Activated naive CD4-positive, alpha-beta T cell treated with anti-CD3 and anti-CD28 coated beads, Interleukin-2, amount 50 U/mL, for 72 hours (primary cell): ENCODE measurements around the gene SULT4A1. TPM values are rescaled to one million over a fixed set of nuclear protein-coding genes. Genes with fewer than 3 reads are reported as not detected.

Source experiments
- ATAC-seq, 2 donors: fragments of 150-1000 bp; cut with Tn5 transposase; 2 replicates each; pipeline ENCODE4 v1.10.0; 2021; ENCODE audit warnings: mild to moderate bottlenecking in 2 of 2, moderate library complexity in 2 of 2
- DNase-seq, 2 donors: peaks; one replicate each; pipeline ENCODE4 v3.0.0; 2021 to 2022; ENCODE audit warnings: low spot score in 2 of 2
- H3K27ac Mint-ChIP-seq, 2 donors: one replicate each; pipeline ENCODE4 v1.8.0; 2022; ENCODE audit warnings: mild to moderate bottlenecking in 2 of 2, mixed read lengths in 2 of 2
- H3K36me3 Mint-ChIP-seq, 2 donors: one replicate each; pipeline ENCODE4 v1.8.0; 2022; ENCODE audit warnings: mixed read lengths in 2 of 2
- H3K9me3 Mint-ChIP-seq, 2 donors: one replicate each; pipeline ENCODE4 v1.8.0; 2022; ENCODE audit warnings: mixed read lengths in 2 of 2
- total RNA-seq, 2 donors: library from RNA; stranded (reverse); gene quantifications; one replicate each; pipeline ENCODE4 v1.2.3, GENCODE V29; 2022

SULT4A1 gene
- total RNA-seq, 2 donors from 2014 or later = 0.29 TPM; not detected in 1

DNA sequence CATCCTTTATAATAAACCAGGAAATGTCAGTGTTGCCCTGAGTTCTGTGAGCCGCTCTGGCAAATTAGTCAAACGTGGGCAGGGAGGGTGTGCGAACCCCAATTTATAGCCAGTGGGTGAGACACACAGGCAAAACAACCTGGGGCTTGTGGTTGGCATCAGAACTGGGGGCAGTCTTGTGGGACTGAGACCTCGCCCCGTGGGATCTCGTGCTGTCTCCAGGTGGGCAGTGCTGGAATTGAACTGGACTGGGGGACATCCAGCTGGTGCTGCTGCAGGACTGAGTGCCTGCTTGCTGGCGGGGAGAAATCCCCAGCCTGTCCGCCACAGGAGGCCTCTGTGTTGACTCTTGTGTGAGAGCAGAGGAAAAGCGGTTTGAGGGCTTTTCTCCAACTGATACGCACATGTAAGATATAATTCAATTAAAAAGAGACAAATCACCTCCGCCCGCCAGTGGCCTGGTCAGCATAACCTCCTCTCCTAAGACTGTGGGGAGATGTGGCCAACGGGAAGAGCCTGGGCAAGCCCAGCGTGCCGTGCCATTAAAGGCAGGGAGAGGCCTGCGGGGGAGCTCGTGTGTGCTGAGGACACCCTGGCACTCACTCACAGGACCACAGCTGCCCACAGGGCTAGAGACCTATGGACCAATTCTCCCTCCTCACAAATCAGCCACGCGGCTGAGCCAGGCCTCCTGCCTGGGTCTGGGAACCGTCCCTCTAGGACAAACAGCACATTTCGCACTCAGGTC lies 18.4 kb downstream of the SULT4A1 start:
- no peak for DNase-seq

GRCh38 chr22:43841742-43842141 lies 20.6 kb downstream of the SULT4A1 start:
- no peak for DNase-seq

More for the DNA sequence above, 18.4 kb downstream of the SULT4A1 start:
- H3K27ac Mint-ChIP-seq = no peak overlapping the region
- no peaks in the 10 kb centered on the region for H3K36me3 Mint-ChIP-seq
- no peak for ATAC-seq
- H3K9me3 Mint-ChIP-seq = no peaks in the 10 kb centered on the region

DNA sequence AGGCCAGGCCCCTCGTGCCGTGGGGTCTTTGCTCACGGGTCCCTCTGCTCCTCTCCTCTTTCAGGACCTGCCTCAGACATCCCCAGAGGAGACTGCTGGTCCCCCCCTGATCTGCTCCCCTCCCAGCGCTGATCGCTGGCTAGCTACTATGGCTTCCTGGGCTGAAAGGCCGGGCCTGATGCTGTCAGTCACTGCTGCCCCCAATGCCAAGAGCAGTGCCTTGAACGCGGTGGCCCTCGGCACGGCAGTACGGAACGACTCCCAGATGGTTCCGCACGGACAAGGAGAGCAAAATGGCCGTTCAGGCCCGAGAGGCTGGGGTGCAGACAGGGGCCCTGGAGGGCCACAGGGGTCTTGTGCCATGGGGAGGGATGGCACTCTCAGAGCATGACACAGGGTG lies 21.5 kb downstream of the SULT4A1 start:
- no peaks in the 10 kb centered on the region for H3K36me3 Mint-ChIP-seq
- no peak for DNase-seq
- no peaks in the 10 kb centered on the region for H3K9me3 Mint-ChIP-seq
- H3K27ac Mint-ChIP-seq = no peak overlapping the region
- no peak for ATAC-seq

More at GRCh38 chr22:43841742-43842141, 20.6 kb downstream of the SULT4A1 start:
- Mint-ChIP-seq H3K9me3 (no peaks in the 10 kb centered on the region), H3K27ac (no peak overlapping the region), H3K36me3 (no peaks in the 10 kb centered on the region)
- no peak for ATAC-seq

DNA sequence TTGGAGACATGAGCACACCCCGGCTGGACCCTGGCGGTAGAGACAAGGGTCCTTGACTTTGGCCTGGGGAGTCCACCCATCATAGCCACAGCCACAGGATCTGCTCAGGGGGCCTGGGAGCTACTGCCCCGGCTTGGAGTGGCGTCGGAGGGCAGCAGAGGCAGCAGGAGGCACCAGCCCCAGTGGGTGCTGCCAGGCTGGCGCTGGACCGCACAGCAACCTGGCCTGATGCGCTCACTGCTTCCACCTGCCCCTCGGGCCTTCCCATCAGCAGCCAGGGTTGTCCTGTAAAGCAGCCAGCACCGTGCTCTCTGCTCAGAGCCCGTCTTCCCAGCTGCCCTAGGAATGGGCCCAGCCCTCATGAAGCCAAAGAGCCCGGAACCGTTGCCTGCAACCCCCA lies 21.9 kb downstream of the SULT4A1 start:
- no peaks in the 10 kb centered on the region for H3K9me3 Mint-ChIP-seq
- DNase-seq (no peak), ATAC-seq (no peak)
- H3K27ac Mint-ChIP-seq = no peak overlapping the region
- no peaks in the 10 kb centered on the region for H3K36me3 Mint-ChIP-seq

GRCh38 chr22:43839781-43840180 lies 22.5 kb downstream of the SULT4A1 start:
- ATAC-seq (no peak), DNase-seq (no peak)
- Mint-ChIP-seq H3K27ac (peak overlapping the region in 1 of 2 donors; percentile 15), H3K9me3 (no peaks in the 10 kb centered on the region), H3K36me3 (no peaks in the 10 kb centered on the region)

DNA sequence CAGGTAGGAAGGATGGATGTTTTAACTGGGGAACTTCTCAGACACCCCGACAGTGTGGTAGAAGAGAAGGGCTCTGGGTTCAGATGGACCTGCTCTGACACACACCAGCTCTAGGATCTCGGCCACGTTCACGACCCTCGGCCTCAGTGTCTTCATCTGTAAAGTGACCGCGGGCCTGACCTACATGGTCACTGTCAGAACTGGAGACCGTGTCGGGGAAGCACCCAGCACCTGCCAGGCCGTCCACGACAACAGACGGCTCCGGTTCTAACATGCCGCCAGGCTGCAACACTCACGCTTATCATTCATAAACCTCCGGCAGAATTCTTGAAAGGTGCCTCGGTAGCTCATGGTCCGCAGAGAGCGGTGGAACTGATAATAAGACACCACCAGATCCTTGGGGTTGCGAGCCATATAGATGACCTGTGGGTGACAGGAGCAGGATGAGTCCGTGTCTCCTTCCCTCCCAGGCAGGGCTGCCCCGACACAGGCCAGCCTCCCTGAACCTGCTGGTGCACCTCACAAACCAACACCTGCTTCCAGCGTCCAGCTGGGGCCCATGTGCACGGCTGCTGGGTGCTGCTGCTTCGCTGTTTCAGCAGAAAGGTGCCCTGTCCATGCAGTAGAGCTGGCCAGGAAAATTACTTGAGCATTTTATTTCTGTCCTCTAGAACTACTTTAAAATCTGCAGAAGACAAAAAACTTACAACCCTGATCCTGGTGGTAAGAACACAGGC lies 23.6 kb downstream of the SULT4A1 start:
- Mint-ChIP-seq H3K9me3 (no peaks in the 10 kb centered on the region), H3K27ac (no peak overlapping the region), H3K36me3 (no peaks in the 10 kb centered on the region)
- ATAC-seq (no peak), DNase-seq (no peak)

GRCh38 chr22:43838161-43838560 lies 24.2 kb downstream of the SULT4A1 start:
- ATAC-seq (no peak), DNase-seq (no peak)
- Mint-ChIP-seq H3K36me3 (no peaks in the 10 kb centered on the region), H3K9me3 (no peaks in the 10 kb centered on the region), H3K27ac (no peak overlapping the region)

- DNase-seq = no peak
These were observed 24.6 kb downstream of the SULT4A1 start for GRCh38 chr22:43837666-43838065.

GRCh38 chr22:43835736-43836135 lies 26.6 kb downstream of the SULT4A1 start:
- no peak overlapping the region for H3K27ac Mint-ChIP-seq
- H3K9me3 Mint-ChIP-seq = no peaks in the 10 kb centered on the region
- no peak for ATAC-seq
- no peaks in the 10 kb centered on the region for H3K36me3 Mint-ChIP-seq
- no peak for DNase-seq

More at GRCh38 chr22:43837666-43838065, 24.6 kb downstream of the SULT4A1 start:
- no peaks in the 10 kb centered on the region for H3K36me3 Mint-ChIP-seq
- H3K9me3 Mint-ChIP-seq = no peaks in the 10 kb centered on the region
- no peak overlapping the region for H3K27ac Mint-ChIP-seq
- no peak for ATAC-seq

GRCh38 chr22:43835166-43835565 lies 27.1 kb downstream of the SULT4A1 start:
- H3K27ac Mint-ChIP-seq = no peak overlapping the region
- no peaks in the 10 kb centered on the region for H3K9me3 Mint-ChIP-seq
- no peak for ATAC-seq
- H3K36me3 Mint-ChIP-seq = no peaks in the 10 kb centered on the region
- DNase-seq = no peak

DNA sequence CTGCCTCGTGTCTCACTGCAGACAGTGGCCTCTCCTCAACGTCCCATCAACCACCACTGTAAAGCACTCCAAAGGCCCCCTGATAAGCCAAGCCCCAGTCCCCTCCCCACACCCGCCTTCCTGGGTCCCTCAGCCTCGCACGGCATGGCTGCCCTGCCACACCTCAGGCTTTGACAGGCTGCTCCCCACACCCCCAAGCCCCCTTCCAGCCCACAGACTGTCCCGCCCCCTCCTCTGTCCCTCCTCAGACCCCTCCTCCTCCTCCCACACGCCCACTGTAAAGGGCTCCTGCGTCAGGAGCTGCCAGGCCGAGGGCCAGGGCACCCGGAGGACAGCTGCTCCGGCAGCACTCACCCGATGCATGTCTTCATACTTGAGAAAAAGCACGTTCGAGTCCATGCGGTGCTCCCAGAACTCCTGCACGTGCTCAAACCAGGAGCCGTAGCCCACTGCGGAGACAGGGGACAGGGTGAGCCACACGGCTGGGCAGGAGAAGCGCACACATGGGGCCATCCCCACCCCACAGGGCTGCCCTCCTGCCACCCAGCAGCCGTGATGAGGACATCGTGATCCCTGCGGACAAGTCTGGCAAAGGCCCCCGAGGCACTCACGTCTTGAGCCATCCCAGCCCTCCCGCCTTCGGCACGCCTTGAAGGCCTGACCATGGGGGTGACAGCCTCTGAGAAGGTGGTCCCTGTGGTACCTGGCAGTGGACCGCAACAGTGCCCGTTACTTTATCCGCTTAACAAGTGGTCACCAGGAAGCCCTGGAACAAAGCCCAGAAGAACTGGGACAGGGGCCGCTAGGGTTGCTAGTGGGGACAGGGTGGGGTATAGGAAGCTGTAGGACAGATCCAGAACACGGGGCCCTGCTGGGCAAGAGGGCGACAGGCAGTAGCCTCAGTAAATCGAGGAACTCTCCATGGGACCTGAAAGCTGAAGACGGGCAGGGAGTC lies 28.8 kb downstream of the SULT4A1 start:
- no peaks in the 10 kb centered on the region for H3K36me3 Mint-ChIP-seq
- no peak for DNase-seq
- no peaks in the 10 kb centered on the region for H3K9me3 Mint-ChIP-seq
- no peak overlapping the region for H3K27ac Mint-ChIP-seq
- ATAC-seq = no peak

DNA sequence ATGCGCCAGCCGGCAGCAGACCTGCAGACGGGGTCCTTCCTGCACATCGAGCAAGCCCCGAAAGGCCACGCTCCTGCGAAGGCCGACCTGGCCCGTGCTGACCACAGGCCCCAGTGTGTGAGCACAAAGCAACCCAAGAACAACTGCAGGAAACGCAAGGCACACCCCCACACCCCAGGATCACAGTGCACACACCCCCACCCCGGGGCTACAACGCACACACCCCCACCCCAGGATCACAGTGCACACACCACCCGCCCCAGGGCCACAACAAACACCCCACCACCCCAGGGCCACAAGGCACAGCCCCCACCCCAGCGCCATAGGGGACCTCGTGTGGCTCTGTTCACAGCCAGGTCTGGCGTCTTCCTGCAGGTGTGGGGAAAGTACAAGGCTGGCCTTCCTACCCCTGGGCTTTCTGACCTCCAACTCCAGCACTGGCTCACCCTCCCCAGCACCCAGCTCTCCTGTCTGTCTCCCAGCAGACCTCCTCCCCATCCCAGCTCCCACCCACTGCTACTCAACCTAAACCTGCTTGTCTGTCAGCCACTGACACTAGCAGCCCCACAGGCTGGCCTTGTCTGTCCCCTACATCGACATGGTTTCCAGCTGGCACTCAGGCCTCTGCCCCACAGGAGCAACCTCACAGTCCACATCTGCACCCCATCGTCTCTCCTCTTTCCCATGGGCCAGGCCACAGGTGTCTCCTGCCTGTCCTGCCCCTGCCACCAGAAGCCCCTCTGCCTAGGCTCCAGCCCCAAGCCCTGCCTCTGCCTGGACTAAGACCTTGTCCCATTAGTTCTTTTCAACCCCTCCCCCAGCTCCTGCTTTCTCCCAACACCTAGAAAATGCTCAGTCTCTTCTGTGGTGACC lies 29.7 kb downstream of the SULT4A1 start:
- DNase-seq (no peak), ATAC-seq (no peak)
- Mint-ChIP-seq H3K9me3 (no peaks in the 10 kb centered on the region), H3K36me3 (no peaks in the 10 kb centered on the region), H3K27ac (no peak overlapping the region)

DNA sequence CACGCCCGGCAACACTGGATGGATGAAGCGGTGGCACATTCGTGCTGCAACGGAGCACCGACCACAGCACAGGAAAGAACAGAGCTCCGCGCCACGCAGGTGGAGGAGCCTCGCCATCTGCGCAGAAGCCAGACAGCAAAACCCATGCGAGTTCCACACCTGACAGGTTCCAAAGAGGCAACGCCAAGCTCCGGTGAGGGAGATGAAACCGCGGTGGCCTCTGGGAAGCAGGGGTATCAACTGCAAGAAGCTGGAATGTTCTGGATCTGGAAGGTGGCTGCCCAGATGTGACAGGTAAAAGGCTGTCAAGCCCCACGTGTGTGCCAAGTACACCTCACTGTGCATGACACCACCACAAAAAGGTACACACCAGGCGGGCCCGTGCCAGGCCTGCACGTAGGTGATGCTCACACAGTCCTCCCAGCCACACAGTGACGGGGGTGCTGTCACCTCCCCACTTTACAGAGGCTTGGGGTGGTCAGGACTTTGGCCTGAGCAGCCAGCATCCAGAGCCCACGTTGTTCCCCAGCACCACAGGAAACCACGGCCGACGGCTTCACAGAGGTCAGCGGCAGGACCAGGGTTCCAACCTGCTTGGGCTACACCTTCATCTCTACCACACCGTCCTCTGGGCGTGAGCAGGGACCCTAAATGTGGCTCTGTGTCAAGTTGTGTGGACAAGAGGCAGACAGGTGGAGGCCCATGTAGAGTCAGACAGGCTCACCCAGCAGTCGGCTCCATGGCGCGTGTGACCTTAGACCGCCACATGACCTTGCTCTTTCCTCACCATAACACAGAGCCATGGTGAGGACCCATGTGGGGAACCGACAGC lies 30.5 kb downstream of the SULT4A1 start:
- no peak for ATAC-seq
- Mint-ChIP-seq H3K27ac (no peak overlapping the region), H3K9me3 (no peaks in the 10 kb centered on the region), H3K36me3 (no peaks in the 10 kb centered on the region)
- DNase-seq = no peak

GRCh38 chr22:43830931-43831560 lies 31.3 kb downstream of the SULT4A1 start:
- no peak overlapping the region for H3K27ac Mint-ChIP-seq
- H3K9me3 Mint-ChIP-seq = no peaks in the 10 kb centered on the region
- no peaks in the 10 kb centered on the region for H3K36me3 Mint-ChIP-seq
- DNase-seq (no peak), ATAC-seq (no peak)
